NCI-H345 treated with DMSO at 0.1 percent for 48 hours (cell line): ENCODE data around the gene EDC4.
"Not testable (repeated sequence)": the region's sequence is repeated elsewhere in the genome, so short reads cannot be mapped to it uniquely, and the experiment has no call there.

Experiments
- DNase-seq: peaks from one replicate; lab custom pipeline; 2025; ENCODE audit not compliant: unreplicated experiment; lab: John Stamatoyannopoulos, UW

EDC4 gene, protein sequence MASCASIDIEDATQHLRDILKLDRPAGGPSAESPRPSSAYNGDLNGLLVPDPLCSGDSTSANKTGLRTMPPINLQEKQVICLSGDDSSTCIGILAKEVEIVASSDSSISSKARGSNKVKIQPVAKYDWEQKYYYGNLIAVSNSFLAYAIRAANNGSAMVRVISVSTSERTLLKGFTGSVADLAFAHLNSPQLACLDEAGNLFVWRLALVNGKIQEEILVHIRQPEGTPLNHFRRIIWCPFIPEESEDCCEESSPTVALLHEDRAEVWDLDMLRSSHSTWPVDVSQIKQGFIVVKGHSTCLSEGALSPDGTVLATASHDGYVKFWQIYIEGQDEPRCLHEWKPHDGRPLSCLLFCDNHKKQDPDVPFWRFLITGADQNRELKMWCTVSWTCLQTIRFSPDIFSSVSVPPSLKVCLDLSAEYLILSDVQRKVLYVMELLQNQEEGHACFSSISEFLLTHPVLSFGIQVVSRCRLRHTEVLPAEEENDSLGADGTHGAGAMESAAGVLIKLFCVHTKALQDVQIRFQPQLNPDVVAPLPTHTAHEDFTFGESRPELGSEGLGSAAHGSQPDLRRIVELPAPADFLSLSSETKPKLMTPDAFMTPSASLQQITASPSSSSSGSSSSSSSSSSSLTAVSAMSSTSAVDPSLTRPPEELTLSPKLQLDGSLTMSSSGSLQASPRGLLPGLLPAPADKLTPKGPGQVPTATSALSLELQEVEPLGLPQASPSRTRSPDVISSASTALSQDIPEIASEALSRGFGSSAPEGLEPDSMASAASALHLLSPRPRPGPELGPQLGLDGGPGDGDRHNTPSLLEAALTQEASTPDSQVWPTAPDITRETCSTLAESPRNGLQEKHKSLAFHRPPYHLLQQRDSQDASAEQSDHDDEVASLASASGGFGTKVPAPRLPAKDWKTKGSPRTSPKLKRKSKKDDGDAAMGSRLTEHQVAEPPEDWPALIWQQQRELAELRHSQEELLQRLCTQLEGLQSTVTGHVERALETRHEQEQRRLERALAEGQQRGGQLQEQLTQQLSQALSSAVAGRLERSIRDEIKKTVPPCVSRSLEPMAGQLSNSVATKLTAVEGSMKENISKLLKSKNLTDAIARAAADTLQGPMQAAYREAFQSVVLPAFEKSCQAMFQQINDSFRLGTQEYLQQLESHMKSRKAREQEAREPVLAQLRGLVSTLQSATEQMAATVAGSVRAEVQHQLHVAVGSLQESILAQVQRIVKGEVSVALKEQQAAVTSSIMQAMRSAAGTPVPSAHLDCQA (N-terminal part only)

GRCh38 chr16:67872631-67873434 is at the start of gene EDC4:
TSS of gene EDC4 (plus strand) at chr16:67873052. CDS start at chr16:67873262, 210 bp downstream.
- peak; percentile 19 for DNase-seq

GRCh38 chr16:67825119-67825518 is 47.7 kb upstream of the EDC4 start:
- DNase-seq, result no peak

DNA sequence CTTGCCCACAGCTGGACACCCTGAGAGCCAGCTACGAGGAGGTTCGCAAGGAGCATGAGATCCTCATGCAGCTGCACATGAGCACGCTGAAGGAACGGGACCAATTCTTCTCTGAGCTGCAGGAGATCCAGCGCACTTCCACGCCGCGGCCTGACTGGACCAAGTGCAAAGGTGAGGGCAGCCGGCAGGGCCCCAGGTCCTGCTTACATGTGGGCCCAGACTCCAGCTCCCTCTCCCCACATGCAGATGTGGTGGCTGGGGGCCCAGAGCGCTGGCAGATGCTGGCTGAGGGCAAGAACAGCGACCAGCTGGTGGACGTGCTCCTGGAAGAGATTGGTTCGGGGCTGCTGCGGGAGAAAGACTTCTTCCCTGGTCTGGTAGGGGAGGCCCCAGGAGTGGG is 46.9 kb upstream of the EDC4 start:
- DNase-seq, result no peak

DNA sequence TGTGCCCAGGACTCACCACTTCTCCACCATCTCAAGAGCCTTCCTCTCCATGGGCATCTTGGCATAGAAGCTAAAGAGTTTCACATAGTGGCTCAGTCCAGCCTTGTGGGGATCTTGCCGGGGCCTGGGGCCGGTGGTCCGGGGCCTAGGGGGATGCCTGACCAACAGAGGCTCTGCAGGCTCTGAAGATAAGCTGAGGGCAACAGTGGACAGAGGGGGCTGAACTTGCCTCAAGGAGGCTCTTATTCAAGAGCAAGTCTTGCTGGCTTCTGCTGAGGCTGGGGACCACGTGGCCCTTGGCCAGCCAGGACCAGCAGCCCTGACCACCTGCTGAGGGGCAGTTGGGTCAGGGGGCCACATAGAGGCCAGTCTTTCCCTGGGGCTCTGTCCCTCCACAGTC is 44.2 kb upstream of the EDC4 start:
- no peak for DNase-seq

- no peak for DNase-seq
These were observed 39.8 kb upstream of the EDC4 start for GRCh38 chr16:67833030-67833414.

DNA sequence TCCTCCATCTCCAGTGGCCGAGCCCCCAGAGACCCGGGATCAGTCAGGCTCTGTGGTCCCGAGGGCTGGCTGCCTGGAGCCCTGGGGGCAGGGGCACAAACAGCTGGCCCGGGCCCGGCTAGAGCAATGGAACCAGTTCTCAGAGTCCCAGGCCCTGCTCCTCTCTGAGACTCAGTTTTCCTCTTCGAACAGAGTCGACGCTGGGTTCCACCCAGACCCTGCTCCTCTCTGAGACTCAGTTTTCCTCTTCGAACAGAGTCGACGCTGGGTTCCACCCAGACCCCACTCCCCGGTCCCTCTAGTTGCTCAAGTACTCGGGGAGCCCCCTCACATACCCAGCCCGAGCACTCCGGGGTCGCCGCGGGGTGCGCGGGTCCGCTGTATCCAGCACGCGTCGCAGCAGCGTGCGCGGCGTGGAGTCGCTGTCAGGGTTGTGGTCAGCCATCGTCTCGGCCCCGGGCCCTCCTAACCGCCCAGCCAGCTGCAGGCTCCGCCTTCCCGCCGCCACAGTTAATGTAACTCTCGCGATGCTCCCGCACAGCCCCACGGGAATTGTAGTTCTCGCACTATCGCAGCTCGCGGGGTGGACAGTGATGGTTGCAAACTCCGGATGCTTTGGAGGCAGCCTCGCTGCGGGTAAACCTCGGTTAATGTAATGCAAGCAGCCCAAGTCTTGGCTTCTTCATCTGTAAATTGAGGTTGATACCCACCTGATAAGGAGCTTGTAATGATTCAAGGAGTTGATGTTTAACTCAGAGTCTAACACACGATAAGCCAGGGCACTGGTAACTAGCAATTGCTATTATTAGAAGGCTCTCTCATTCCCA is 39.2 kb upstream of the EDC4 start:
- peak; percentile 83 for DNase-seq

DNA sequence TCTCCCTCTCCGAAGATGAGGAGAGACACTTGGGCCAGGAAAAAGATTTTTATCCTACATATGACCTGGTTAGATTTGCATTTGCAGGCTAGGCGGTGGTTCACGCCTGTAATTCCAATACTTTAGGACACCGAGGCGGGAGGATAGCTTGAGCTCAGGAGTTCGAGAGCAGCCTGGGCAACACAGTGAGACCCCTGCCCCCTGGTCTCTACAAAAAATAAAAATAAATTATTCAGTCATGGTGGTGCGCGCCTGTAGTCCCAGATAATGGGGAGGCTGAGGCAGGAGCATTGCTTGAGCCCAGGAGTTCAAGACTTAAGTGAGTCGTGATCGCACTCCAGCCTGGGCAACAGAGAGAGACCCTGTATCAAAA is 38.6 kb upstream of the EDC4 start:
- no peak for DNase-seq

DNA sequence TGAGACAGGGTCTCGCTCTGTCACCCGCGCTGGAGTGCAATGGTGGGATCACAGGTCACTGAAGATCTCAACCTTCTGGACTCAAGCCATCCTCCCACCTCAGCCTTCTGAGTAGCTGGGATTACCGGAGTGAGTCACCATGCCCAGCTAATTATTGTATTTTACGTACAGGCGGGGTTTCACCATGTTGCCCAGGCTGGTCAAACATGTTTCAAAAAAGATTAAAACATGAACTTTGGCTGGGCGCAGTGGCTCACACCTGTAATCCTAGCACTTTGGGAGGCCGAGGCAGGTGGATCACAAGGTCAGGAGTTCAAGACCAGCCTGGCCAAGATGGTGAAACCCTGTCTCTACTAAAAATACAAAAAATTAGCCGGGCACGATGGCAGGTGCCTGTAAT is 35.7 kb upstream of the EDC4 start:
- DNase-seq, result not testable (repeated sequence)

DNA sequence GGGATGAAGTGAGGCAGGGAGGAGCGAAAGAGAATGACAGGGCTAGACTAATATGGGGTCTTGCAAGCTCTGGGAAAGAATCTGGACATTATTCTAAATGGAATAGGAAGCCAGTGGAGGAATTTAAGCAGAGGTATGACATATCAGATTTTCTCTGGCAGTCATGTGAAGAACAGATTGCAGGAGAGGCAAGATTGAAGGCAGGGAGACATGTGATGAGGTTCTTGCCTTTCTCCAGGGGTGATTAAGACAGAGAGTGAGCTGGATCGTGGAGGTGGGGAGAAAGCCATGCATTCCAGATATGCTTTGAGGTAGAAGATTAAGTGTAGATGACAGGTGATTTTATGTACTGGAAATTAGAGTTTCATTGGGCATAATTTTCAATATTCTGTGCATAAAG is 35.0 kb upstream of the EDC4 start:
- DNase-seq, result no peak

DNA sequence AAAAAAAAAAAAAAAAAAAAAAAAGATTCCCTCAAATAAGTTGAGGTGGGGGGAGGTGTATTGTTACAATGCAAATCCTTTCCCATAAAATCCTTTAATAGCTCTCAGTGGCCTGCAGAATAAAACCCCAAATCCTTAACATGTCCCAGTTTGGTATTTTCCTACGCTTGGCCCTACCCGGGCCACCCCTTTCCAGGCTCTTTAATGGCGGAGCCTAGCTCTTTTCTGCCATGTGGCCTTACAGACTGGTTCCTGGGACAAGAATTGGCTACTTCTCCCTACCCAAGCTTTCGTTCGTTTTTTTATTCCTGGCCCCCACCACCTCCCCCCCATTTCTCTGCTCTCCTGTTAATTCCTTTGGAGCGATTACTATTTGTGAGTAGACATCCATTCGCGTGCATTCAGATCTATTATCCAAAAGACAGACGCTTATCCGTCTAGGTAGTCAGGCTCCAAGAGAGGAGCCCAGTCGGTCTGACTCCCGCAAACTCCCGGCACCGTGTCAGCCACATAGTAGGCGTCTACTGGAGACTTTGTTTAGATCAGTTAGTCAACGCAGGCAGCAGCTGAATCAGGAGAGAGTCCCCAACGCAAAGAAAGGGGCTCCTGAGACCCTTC is 31.5 kb upstream of the EDC4 start:
- DNase-seq, result no peak

GRCh38 chr16:67841816-67842508 is 30.9 kb upstream of the EDC4 start, which contains the start of gene THAP11:
TSS of gene THAP11 (plus strand) at chr16:67842320. CDS start at chr16:67842555, 235 bp downstream.
- DNase-seq, result peak; percentile 76

DNA sequence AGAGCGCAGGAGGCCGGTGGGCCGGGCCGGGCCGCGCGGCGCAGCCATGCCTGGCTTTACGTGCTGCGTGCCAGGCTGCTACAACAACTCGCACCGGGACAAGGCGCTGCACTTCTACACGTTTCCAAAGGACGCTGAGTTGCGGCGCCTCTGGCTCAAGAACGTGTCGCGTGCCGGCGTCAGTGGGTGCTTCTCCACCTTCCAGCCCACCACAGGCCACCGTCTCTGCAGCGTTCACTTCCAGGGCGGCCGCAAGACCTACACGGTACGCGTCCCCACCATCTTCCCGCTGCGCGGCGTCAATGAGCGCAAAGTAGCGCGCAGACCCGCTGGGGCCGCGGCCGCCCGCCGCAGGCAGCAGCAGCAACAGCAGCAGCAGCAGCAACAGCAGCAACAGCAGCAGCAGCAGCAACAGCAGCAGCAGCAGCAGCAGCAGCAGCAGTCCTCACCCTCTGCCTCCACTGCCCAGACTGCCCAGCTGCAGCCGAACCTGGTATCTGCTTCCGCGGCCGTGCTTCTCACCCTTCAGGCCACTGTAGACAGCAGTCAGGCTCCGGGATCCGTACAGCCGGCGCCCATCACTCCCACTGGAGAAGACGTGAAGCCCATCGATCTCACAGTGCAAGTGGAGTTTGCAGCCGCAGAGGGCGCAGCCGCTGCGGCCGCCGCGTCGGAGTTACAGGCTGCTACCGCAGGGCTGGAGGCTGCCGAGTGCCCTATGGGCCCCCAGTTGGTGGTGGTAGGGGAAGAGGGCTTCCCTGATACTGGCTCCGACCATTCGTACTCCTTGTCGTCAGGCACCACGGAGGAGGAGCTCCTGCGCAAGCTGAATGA is 30.1 kb upstream of the EDC4 start:
- peak; percentile 8 for DNase-seq

GRCh38 chr16:67843343-67843765 is 29.5 kb upstream of the EDC4 start:
- no peak for DNase-seq

GRCh38 chr16:67844497-67844896 is 28.4 kb upstream of the EDC4 start:
- no peak for DNase-seq

DNA sequence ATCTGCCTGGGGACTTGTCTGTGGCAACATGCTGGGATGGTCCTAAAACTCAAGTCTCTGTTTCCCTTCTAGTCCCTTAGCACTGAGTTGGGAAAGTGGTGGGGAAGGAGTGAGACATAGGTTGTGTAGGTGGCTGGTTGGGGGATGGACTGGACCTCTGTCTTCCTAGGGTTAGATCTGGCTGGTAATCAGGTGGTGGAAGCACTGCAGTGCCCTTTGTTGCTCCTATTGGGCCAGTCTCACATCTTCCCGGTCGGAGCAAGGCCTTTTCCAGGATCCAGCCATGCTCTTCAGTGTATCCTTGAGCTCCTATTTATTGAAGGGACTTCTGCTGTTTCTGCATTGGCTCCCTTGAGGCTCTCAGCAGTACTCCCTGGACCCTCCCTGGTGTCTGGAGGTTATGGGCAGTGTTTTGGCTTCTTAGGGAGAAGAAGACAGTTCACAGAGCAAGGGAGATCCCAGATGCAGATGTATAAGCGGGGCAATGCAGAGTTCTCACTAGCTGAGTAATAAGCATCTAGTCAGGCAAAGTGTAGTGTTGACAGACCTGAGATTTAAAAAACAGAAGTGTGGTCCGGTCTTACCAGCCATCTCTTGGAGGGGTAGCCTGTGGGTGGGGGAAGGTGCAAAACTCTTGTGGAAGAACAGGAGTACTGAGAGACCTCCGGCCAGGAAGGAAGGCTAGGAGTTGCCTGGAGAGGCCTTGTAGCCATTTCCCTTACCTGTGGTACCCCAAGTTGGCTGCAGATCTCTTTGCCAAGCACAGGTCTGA is 27.4 kb upstream of the EDC4 start:
- no peak for DNase-seq

GRCh38 chr16:67846063-67846319 is 26.9 kb upstream of the EDC4 start:
- DNase-seq, result no peak
